Measurements from ENCODE around the gene CROCC.
"Not testable (repeated sequence)": the region's sequence is repeated elsewhere in the genome, so short reads cannot be mapped to it uniquely, and the experiment has no call there.

The CROCC gene

GRCh38 chr1:16890539-16891021, 31.2 kb upstream of the CROCC start:
- H3K9ac ChIP-seq (ENCODE audit: low read length); H3K4me3 ChIP-seq (ENCODE audit: low read length); H3K27ac ChIP-seq (ENCODE audit: low read depth, low read length); H3K36me3 ChIP-seq (ENCODE audit: control insufficient read depth, insufficient read depth, low read length); H3K27me3 ChIP-seq (ENCODE audit: control insufficient read depth, insufficient read depth, low read length); H3K4me1 ChIP-seq (ENCODE audit: control insufficient read depth, insufficient read depth, low read length): not testable (repeated sequence)

- H3K27me3 ChIP-seq (ENCODE audit: control insufficient read depth, insufficient read depth, low read length); H3K27ac ChIP-seq (ENCODE audit: low read depth, low read length); H3K4me3 ChIP-seq (ENCODE audit: low read length); H3K36me3 ChIP-seq (ENCODE audit: control insufficient read depth, insufficient read depth, low read length); H3K4me1 ChIP-seq (ENCODE audit: control insufficient read depth, insufficient read depth, low read length); H3K9ac ChIP-seq (ENCODE audit: low read length): not testable (repeated sequence)
Measured at GRCh38 chr1:16891057-16891456, 30.7 kb upstream of the CROCC start.

DNA sequence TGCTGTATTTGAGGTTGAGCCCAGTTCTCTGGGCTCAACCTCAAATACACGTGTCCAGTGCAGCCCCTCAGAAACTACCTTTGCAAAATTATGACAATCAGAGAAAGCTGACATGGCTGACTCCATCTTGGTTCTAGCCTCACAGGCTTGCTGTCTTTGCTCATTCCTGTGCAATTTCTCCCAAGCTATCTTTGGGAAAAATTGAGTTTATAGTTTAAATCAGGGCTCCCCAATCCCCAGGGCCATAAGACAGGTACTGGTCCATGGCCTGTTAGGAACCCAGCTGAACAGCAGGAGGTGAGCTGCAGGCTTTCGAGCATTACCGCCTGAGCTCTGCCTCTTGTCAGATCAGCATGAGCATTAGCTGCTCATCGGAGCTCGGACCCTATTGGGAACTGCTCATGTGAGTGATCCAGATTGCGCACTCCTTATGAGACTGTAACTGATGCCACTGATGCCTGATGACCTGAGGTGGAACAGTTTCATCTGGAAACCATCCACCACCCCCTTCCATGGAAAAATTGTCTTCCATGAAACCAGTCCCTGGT, 28.7 kb upstream of the CROCC start:
- not testable (repeated sequence) for H3K9ac ChIP-seq (ENCODE audit: low read length); H3K4me1 ChIP-seq (ENCODE audit: control insufficient read depth, insufficient read depth, low read length); H3K27ac ChIP-seq (ENCODE audit: low read depth, low read length); H3K27me3 ChIP-seq (ENCODE audit: control insufficient read depth, insufficient read depth, low read length); H3K4me3 ChIP-seq (ENCODE audit: low read length); H3K36me3 ChIP-seq (ENCODE audit: control insufficient read depth, insufficient read depth, low read length)

DNA sequence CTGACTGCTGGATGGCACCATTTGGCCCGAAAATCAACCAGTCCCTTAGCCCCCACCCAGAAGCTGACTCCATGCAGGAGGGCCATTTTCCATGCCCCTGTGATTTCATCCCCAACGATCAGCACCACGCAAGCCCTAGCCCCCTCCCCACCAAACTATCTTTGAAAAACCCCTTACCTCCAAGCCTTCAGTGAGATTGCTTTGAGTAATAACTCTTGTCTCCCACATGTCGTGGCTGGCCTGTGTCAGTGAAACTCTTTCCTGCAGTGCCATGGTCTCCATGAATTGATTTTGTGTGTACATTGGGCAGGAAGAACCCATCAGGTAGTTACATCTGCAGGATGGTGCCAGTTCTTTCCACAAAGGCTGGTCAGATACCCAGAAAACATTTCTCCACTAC, 27.9 kb upstream of the CROCC start:
- H3K4me1 ChIP-seq (ENCODE audit: control insufficient read depth, insufficient read depth, low read length); H3K27ac ChIP-seq (ENCODE audit: low read depth, low read length): not testable (repeated sequence)

GRCh38 chr1:16894338-16894737, 27.4 kb upstream of the CROCC start:
- H3K4me3 ChIP-seq (ENCODE audit: low read length); H3K4me1 ChIP-seq (ENCODE audit: control insufficient read depth, insufficient read depth, low read length); H3K27ac ChIP-seq (ENCODE audit: low read depth, low read length); H3K9ac ChIP-seq (ENCODE audit: low read length); H3K36me3 ChIP-seq (ENCODE audit: control insufficient read depth, insufficient read depth, low read length); H3K27me3 ChIP-seq (ENCODE audit: control insufficient read depth, insufficient read depth, low read length): not testable (repeated sequence)

More for the DNA sequence above, 27.9 kb upstream of the CROCC start:
- not testable (repeated sequence) for H3K9ac ChIP-seq (ENCODE audit: low read length); H3K4me3 ChIP-seq (ENCODE audit: low read length); H3K36me3 ChIP-seq (ENCODE audit: control insufficient read depth, insufficient read depth, low read length); H3K27me3 ChIP-seq (ENCODE audit: control insufficient read depth, insufficient read depth, low read length)

GRCh38 chr1:16895233-16895597, 26.5 kb upstream of the CROCC start:
- H3K27me3 ChIP-seq (ENCODE audit: control insufficient read depth, insufficient read depth, low read length); H3K9ac ChIP-seq (ENCODE audit: low read length); H3K36me3 ChIP-seq (ENCODE audit: control insufficient read depth, insufficient read depth, low read length); H3K4me1 ChIP-seq (ENCODE audit: control insufficient read depth, insufficient read depth, low read length): not testable (repeated sequence)
- peak overlapping the region; percentile 87 for H3K27ac ChIP-seq (ENCODE audit: low read depth, low read length)
- peak overlapping the region; percentile 46 for H3K4me3 ChIP-seq (ENCODE audit: low read length)

GRCh38 chr1:16895598-16896315, 26.0 kb upstream of the CROCC start, which contains the start of gene RNU1-2:
Gene RNU1-2, plus strand, starts transcription at chr1:16895980.
- not testable (repeated sequence) for H3K36me3 ChIP-seq (ENCODE audit: control insufficient read depth, insufficient read depth, low read length); H3K4me1 ChIP-seq (ENCODE audit: control insufficient read depth, insufficient read depth, low read length); H3K9ac ChIP-seq (ENCODE audit: low read length); H3K27me3 ChIP-seq (ENCODE audit: control insufficient read depth, insufficient read depth, low read length)
- peak within 1 kb of the TSS; percentile 87 for H3K27ac ChIP-seq (ENCODE audit: low read depth, low read length)
- H3K4me3 ChIP-seq (ENCODE audit: low read length) = peak within 1 kb of the TSS; percentile 54

GRCh38 chr1:16896316-16897055, 25.2 kb upstream of the CROCC start:
- H3K36me3 ChIP-seq (ENCODE audit: control insufficient read depth, insufficient read depth, low read length); H3K4me1 ChIP-seq (ENCODE audit: control insufficient read depth, insufficient read depth, low read length); H3K9ac ChIP-seq (ENCODE audit: low read length); H3K27me3 ChIP-seq (ENCODE audit: control insufficient read depth, insufficient read depth, low read length): not testable (repeated sequence)
- H3K27ac ChIP-seq (ENCODE audit: low read depth, low read length) = peak overlapping the region; percentile 78
- peak overlapping the region; percentile 54 for H3K4me3 ChIP-seq (ENCODE audit: low read length)

- H3K36me3 ChIP-seq (ENCODE audit: control insufficient read depth, insufficient read depth, low read length); H3K4me3 ChIP-seq (ENCODE audit: low read length); H3K27me3 ChIP-seq (ENCODE audit: control insufficient read depth, insufficient read depth, low read length); H3K27ac ChIP-seq (ENCODE audit: low read depth, low read length); H3K9ac ChIP-seq (ENCODE audit: low read length); H3K4me1 ChIP-seq (ENCODE audit: control insufficient read depth, insufficient read depth, low read length): not testable (repeated sequence)
Measured at GRCh38 chr1:16897653-16898052, 24.1 kb upstream of the CROCC start.

GRCh38 chr1:16898298-16898697, 23.4 kb upstream of the CROCC start:
- H3K9ac ChIP-seq (ENCODE audit: low read length); H3K36me3 ChIP-seq (ENCODE audit: control insufficient read depth, insufficient read depth, low read length); H3K27me3 ChIP-seq (ENCODE audit: control insufficient read depth, insufficient read depth, low read length): not testable (repeated sequence)

DNA sequence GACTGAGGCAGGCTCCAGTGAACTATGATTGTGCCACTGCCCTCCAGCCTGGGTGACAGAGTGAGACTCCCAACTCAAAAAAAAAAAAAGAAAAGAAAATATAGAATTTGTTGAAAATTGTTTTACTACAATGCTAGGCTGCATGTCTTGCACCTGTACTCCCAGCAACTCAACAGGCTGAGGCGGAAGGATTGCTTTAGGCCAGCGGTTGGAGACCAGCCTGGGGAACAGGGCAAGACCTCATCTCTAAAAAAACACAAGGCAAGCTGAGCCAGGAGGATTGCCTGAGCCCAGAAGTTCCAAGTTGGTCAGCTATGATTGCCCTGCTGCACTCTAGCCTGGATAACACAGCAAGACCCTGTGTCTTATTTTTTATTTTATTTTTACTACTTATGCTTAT, 22.7 kb upstream of the CROCC start:
- H3K27ac ChIP-seq (ENCODE audit: low read depth, low read length); H3K4me1 ChIP-seq (ENCODE audit: control insufficient read depth, insufficient read depth, low read length); H3K9ac ChIP-seq (ENCODE audit: low read length); H3K27me3 ChIP-seq (ENCODE audit: control insufficient read depth, insufficient read depth, low read length); H3K36me3 ChIP-seq (ENCODE audit: control insufficient read depth, insufficient read depth, low read length); H3K4me3 ChIP-seq (ENCODE audit: low read length): not testable (repeated sequence)

More at GRCh38 chr1:16898298-16898697, 23.4 kb upstream of the CROCC start:
- not testable (repeated sequence) for H3K4me1 ChIP-seq (ENCODE audit: control insufficient read depth, insufficient read depth, low read length); H3K27ac ChIP-seq (ENCODE audit: low read depth, low read length); H3K4me3 ChIP-seq (ENCODE audit: low read length)

- Histone ChIP-seq H3K27me3 (ENCODE audit: control insufficient read depth, insufficient read depth, low read length) (no peaks in the 10 kb centered on the region), H3K36me3 (ENCODE audit: control insufficient read depth, insufficient read depth, low read length) (no peaks in the 10 kb centered on the region), H3K4me3 (ENCODE audit: low read length) (no peak overlapping the region), H3K4me1 (ENCODE audit: control insufficient read depth, insufficient read depth, low read length) (peaks cover 8% of the 10 kb centered on the region), H3K27ac (ENCODE audit: low read depth, low read length) (no peak overlapping the region), H3K9ac (ENCODE audit: low read length) (no peak overlapping the region)
Measured at GRCh38 chr1:16900751-16901150, 21.0 kb upstream of the CROCC start.

GRCh38 chr1:16901371-16901770, 20.4 kb upstream of the CROCC start:
- not testable (repeated sequence) for H3K9ac ChIP-seq (ENCODE audit: low read length); H3K27ac ChIP-seq (ENCODE audit: low read depth, low read length); H3K4me1 ChIP-seq (ENCODE audit: control insufficient read depth, insufficient read depth, low read length); H3K4me3 ChIP-seq (ENCODE audit: low read length); H3K36me3 ChIP-seq (ENCODE audit: control insufficient read depth, insufficient read depth, low read length); H3K27me3 ChIP-seq (ENCODE audit: control insufficient read depth, insufficient read depth, low read length)

Measured in rectal smooth muscle tissue (tissue), 1 donor.